Raji (cell line): Measurements from ENCODE around the gene CFAP410.

Experiments
- POLR2A ChIP-seq: IDR thresholded peaks from 2 replicates; pipeline ENCODE4 v1.6.1; 2011; ENCODE audit warnings: low read depth, low read length, control low read depth; ENCODE audit not compliant: insufficient read depth

Gene CFAP410

GRCh38 chr21:44345495-44345894 lies 6.3 kb upstream of the CFAP410 start:
- no peak for TF ChIP-seq POLR2A

GRCh38 chr21:44344541-44345183 lies 5.5 kb upstream of the CFAP410 start:
- no peak for TF ChIP-seq POLR2A

DNA sequence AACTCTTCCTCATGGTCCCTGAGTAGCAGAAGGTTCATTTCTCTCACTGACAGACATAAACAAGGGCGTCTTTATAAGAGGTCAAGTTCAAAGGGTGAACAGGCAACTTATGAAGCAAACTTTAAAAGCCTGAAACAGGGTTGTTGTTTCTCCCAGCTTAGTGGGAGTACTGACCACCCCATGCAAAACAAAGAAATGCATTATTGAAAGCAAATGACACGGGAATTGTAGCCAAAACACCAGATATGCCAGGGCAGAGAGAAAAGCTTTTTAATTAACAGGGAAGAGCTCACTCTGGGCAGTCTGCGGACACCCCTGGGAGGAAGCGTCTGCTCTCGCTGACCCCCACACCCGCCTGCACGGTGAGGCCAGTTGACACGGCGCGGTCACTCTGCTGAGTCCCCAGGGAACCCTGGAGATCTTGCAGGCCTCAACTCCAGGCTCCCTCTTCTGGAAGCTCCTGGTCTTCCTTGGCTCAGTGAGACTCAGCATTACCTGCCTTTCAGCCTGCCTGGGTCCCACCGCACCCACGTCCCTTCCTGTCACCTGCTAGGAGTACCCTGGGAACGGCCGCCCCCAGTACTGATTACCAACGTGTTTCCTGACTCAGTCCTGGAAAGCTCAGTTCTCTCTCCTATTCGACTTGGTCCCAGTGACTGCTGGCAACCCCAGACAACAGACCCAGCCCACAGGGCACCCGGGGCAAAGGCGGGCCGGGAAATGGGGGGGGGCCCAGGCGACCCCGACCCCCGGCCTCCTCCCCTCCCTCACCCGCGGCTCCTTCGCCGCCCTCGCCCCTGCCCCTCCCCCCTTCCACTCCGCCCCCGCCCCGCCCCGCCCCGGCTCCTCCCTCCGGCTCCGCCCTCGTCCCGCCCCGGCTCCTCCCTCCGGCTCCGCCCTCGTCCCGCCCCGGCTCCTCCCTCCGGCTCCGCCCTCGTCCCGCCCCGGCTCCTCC lies 972 bp downstream of the CFAP410 start:
- no peak for TF ChIP-seq POLR2A

- no peak for TF ChIP-seq POLR2A
These were observed 1.7 kb downstream of the CFAP410 start for GRCh38 chr21:44337449-44337848.

- no peak for TF ChIP-seq POLR2A
These were observed 3.7 kb downstream of the CFAP410 start for GRCh38 chr21:44335266-44336059.

DNA sequence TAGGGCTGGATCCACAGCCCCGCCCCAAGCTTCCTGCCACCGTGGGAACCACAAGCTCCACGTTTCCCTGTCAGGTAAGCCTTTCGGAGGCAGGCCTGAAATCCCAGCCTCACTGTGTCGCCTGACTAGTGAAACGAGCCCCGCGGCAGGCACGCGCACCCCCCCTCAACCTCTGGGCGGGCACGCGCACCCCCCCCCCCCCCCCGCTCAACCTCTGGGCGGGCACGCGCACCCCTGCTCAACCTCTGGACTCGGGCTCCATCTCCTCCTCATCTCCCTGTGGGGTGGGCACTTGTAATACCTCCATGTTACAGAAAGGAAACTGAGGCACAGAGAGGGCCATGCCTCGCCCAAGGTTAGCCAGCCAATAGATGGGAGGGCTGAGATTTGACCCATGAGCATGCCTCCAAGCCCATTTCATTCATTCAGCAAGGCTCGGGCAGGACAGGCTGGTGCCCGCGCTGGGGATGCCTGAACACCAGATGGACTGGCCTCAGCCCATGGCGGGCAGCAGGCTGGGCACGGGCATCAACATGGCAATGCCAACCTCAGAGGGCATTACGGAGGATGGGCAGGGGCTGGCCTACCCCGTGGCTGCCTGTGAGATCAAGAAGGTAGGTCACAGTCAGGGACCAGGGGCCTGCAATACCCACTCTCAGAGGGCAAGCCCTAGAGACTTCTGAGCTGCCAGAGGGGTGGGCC lies 4.7 kb downstream of the CFAP410 start:
- TF ChIP-seq POLR2A = no peak

DNA sequence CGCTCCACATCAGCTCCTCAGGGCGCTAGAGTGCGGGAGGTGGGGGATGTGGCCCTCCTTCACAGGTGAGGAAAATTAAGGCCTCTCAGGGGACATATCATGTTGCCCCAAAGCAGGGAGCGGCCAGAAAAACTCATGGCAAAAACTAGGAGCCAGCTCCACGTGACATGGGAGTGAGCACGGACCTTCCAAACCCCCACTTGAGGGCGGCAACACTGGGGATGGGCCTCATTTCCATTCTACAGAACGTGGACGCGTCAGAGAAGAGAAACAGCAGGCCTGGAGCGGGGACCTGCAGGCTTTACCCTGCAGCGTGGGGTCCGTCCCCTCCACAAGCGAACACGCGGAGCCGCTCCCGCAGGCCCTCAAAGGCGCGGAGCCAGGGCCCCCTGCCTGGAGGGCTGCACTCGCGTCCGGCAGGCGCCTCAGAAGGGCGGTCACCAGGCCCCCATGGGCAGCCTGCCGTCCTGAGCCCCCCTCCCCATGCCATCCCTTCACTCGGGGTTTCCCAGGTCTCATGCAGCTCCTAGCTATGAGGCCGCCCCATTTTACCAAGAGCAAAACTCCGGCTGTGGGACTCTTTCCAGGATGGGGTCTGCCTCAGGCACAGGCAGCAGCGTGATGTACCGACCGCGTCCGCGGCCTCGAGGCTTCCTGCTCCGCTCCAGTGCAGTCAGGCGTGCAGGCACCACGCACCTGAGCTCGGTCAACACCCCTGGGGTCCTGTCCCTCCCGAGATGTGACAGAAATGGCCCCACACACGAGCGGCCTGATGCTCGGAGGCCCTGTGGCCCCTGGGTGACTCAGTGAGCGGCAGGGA lies 5.5 kb downstream of the CFAP410 start:
- TF ChIP-seq POLR2A = no peak

GRCh38 chr21:44332965-44333364 lies 6.2 kb downstream of the CFAP410 start:
- TF ChIP-seq POLR2A = no peak

DNA sequence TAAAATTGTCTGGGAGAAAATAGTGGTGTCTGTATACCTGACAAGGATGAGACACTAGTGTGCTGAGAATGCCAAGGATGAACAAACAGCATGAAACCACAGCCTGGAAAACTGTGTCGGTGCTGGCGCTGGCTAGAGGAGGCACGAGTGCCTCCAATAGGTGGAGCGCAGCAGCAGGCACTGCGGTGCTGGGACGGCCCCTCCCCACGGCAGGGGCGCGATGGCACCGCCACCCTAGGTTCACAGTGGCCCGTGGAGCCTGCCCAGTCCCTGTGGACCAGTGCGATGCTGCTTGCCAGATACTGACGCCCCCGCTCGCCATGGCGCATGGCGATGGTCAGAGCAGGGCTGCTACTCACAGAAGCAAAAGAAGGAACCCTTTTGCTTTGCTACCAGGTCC lies 6.8 kb downstream of the CFAP410 start:
- TF ChIP-seq POLR2A = no peak

GRCh38 chr21:44331650-44332307 lies 7.4 kb downstream of the CFAP410 start:
- TF ChIP-seq POLR2A = no peak

GRCh38 chr21:44331209-44331608 lies 8.0 kb downstream of the CFAP410 start:
- no peak for TF ChIP-seq POLR2A

DNA sequence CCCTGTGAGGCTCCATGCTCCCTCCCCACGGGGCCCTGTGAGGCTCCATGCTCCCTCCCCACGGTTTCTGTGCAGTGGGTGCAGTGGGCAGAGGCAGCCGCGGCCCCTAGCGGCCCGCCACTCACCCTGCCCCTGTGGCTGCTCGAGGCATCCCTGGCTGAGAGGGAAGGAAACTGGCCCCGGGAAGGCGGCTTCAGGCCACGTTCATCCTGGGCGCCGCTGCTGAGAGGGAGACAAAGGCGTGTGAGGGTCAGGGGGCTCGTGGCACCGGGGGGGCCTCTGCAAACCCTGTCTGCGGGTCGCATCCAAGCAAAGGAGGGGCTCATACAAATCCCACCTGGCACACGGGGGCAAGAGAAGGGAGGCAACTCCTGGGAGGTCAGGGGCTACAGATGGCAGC lies 8.5 kb downstream of the CFAP410 start:
- TF ChIP-seq POLR2A = no peak

- no peak for TF ChIP-seq POLR2A
These were observed 9.1 kb downstream of the CFAP410 start for GRCh38 chr21:44329971-44330681.
